Urinary bladder (tissue), 4 donors: ENCODE results near the gene PLK3. TPM values are rescaled to one million over a fixed set of nuclear protein-coding genes. Genes with fewer than 3 reads are reported as not detected.

Experiments used
- DNase-seq: peaks from one replicate; pipeline ENCODE4 v3.0.0-alpha.2; 2015; ENCODE audit errors: extremely low spot score
- H3K27ac ChIP-seq: one replicate; pipeline ENCODE4 v1.5.1; 2013; ENCODE audit warnings: low read depth, mild to moderate bottlenecking, moderate library complexity
- H3K36me3 ChIP-seq: one replicate; pipeline ENCODE4 v1.6.1; 2013; ENCODE audit warnings: mild to moderate bottlenecking, moderate library complexity; ENCODE audit not compliant: insufficient read depth
- H3K4me1 ChIP-seq: one replicate; pipeline ENCODE4 v1.6.1; 2013; ENCODE audit warnings: mild to moderate bottlenecking, moderate library complexity; ENCODE audit not compliant: insufficient read depth
- H3K4me3 ChIP-seq: one replicate; pipeline ENCODE4 v1.5.1; 2013; ENCODE audit warnings: low read depth, low read length
- WGBS: extraction: QIAGEN DNeasy Blood & Tissue Kit; methylation state at CpG from one replicate; pipeline ENCODE4 v1.1.7; 2013; 5-methylcytosine and 5-hydroxymethylcytosine counted together
- polyA plus RNA-seq: library from polyadenylated mRNA; stranded (reverse); fragments of 200-250 nt; gene quantifications from one replicate; pipeline ENCODE4 v1.2.3, GENCODE V29; 2013
- total RNA-seq: library from RNA; depleted of rRNA; stranded (reverse); fragments of >200 nt; gene quantifications from one replicate; pipeline ENCODE4 v1.2.3, GENCODE V29; 2014
- donor health status: healthy with polysubstance abuse.
- donor health status: healthy.

The PLK3 gene
- total and polyA plus RNA-seq, 2 donors, result 4.7 to 16.0 TPM

GRCh38 chr1:44798481-44799365 lies 1.5 kb upstream of the PLK3 start:
- Histone ChIP-seq H3K4me3 (no peak overlapping the region), H3K27ac (no peak overlapping the region), H3K4me1 (no peaks in the 10 kb centered on the region), H3K36me3 (no peaks in the 10 kb centered on the region)
- DNase-seq, result no peak
- 88% methylated on average over 10 of the region's 10 CpGs for WGBS

GRCh38 chr1:44801491-44802305 lies 1.5 kb downstream of the PLK3 start:
- DNase-seq, result no peak
- Histone ChIP-seq H3K36me3 (no peaks in the 10 kb centered on the region), H3K4me1 (no peaks in the 10 kb centered on the region), H3K27ac (peak overlapping the region; percentile 53), H3K4me3 (peak overlapping the region; percentile 5)
- WGBS, result 69% methylated on average over 13 of the region's 13 CpGs

GRCh38 chr1:44802306-44803061 lies 2.3 kb downstream of the PLK3 start:
- DNase-seq, result no peak
- Histone ChIP-seq H3K4me1 (no peaks in the 10 kb centered on the region), H3K27ac (no peak overlapping the region), H3K36me3 (no peaks in the 10 kb centered on the region), H3K4me3 (no peak overlapping the region)
- 85% methylated on average over 13 of the region's 13 CpGs for WGBS

- Histone ChIP-seq H3K4me1 (no peaks in the 10 kb centered on the region), H3K4me3 (no peak overlapping the region), H3K36me3 (no peaks in the 10 kb centered on the region), H3K27ac (no peak overlapping the region)
- WGBS, result 93% methylated on average over 9 of the region's 9 CpGs
- no peak for DNase-seq
These were observed 2.8 kb downstream of the PLK3 start for GRCh38 chr1:44803062-44803311.

GRCh38 chr1:44803312-44804095 lies 3.3 kb downstream of the PLK3 start:
- Histone ChIP-seq H3K4me3 (no peak overlapping the region), H3K4me1 (no peaks in the 10 kb centered on the region), H3K36me3 (no peaks in the 10 kb centered on the region), H3K27ac (no peak overlapping the region)
- 89% methylated on average over 13 of the region's 13 CpGs for WGBS
- DNase-seq, result no peak

GRCh38 chr1:44805311-44806024 lies 5.3 kb downstream of the PLK3 start:
- WGBS, result 92% methylated on average over 20 of the region's 20 CpGs
- no peaks in the 10 kb centered on the region for H3K4me1 ChIP-seq
- no peak overlapping the region for H3K27ac ChIP-seq
- H3K36me3 ChIP-seq, result no peaks in the 10 kb centered on the region
- no peak overlapping the region for H3K4me3 ChIP-seq
- no peak for DNase-seq

- H3K36me3 ChIP-seq, result no peaks in the 10 kb centered on the region
- H3K4me3 ChIP-seq, result no peak overlapping the region
- H3K4me1 ChIP-seq, result no peaks in the 10 kb centered on the region
- H3K27ac ChIP-seq, result peak overlapping the region; percentile 100
- 94% methylated on average over 70 of the region's 70 CpGs for WGBS
- DNase-seq, result no peak
These were observed 6.0 kb downstream of the PLK3 start for GRCh38 chr1:44806025-44806703.

GRCh38 chr1:44806704-44807363 lies 6.7 kb downstream of the PLK3 start, which contains the start of gene DYNLT4:
TSS of gene DYNLT4 (minus strand) at chr1:44807351. CDS start at chr1:44806668, 683 bp downstream.
- Histone ChIP-seq H3K27ac (peak within 1 kb of the TSS; percentile 100), H3K4me1 (no peaks in the 10 kb centered on the region), H3K4me3 (no peak within 1 kb of the TSS), H3K36me3 (no peaks in the 10 kb centered on the region)
- 46% methylated on average over 7 of the region's 7 CpGs for WGBS
- no peak for DNase-seq

- peak; percentile 93 for DNase-seq
These were observed 7.3 kb downstream of the PLK3 start for GRCh38 chr1:44807364-44808062.

GRCh38 chr1:44808063-44808937 lies 8.1 kb downstream of the PLK3 start, which contains the start of gene BTBD19:
TSS of gene BTBD19 (plus strand) at chr1:44808523. CDS start at chr1:44808821, 298 bp downstream.
- peak within 1 kb of the TSS; percentile 100 for H3K27ac ChIP-seq
- DNase-seq, result peak; percentile 83
- H3K4me1 ChIP-seq, result no peaks in the 10 kb centered on the region
- 16% methylated on average over 23 of the region's 23 CpGs for WGBS
- H3K4me3 ChIP-seq, result no peak within 1 kb of the TSS
- no peaks in the 10 kb centered on the region for H3K36me3 ChIP-seq

More at GRCh38 chr1:44807364-44808062, 7.3 kb downstream of the PLK3 start:
- no peaks in the 10 kb centered on the region for H3K4me1 ChIP-seq
- no peak overlapping the region for H3K4me3 ChIP-seq
- peak overlapping the region; percentile 100 for H3K27ac ChIP-seq
- H3K36me3 ChIP-seq, result no peaks in the 10 kb centered on the region
- 2% methylated on average over 16 of the region's 16 CpGs for WGBS
